BLaER1 (cell line): Measurements from ENCODE around the gene ATP9A.
"Not testable (repeated sequence)": the region's sequence is repeated elsewhere in the genome, so short reads cannot be mapped to it uniquely, and the experiment has no call there.

Experiments
- H3K27ac ChIP-seq: shearing (Covaris generic); formaldehyde crosslinking; 2 replicates; pipeline ENCODE4 v1.8.1; 2022
- H3K27me3 ChIP-seq: shearing (Covaris generic); formaldehyde crosslinking; 2 replicates; pipeline ENCODE4 v1.8.1; 2022
- H3K36me3 ChIP-seq: shearing (Covaris generic); formaldehyde crosslinking; 2 replicates; pipeline ENCODE4 v1.8.1; 2022
- H3K4me1 ChIP-seq: shearing (Covaris generic); formaldehyde crosslinking; 2 replicates; pipeline ENCODE4 v1.8.1; 2022
- H3K4me2 ChIP-seq: shearing (Covaris generic); formaldehyde crosslinking; 2 replicates; pipeline ENCODE4 v1.8.1; 2022
- H3K4me3 ChIP-seq: shearing (Covaris generic); formaldehyde crosslinking; 2 replicates; pipeline ENCODE4 v1.8.1; 2022
- H3K9ac ChIP-seq: shearing (Covaris generic); formaldehyde crosslinking; 2 replicates; pipeline ENCODE4 v1.8.1; 2022
- H3K9me3 ChIP-seq: shearing (Covaris generic); formaldehyde crosslinking; 2 replicates; pipeline ENCODE4 v1.8.1; 2022
- H4K20me1 ChIP-seq: shearing (Covaris generic); formaldehyde crosslinking; 2 replicates; pipeline ENCODE4 v1.8.1; 2022
- Cebpa-rat ChIP-seq: shearing (Covaris generic); IDR thresholded peaks from 2 replicates; pipeline ENCODE4 v1.8.1; 2022

Gene ATP9A

GRCh38 chr20:51696304-51697071 lies 71.7 kb downstream of the ATP9A start:
- Histone ChIP-seq H3K27ac (peak overlapping the region; percentile 87), H3K27me3 (no peaks in the 10 kb centered on the region), H3K36me3 (no peaks in the 10 kb centered on the region), H3K4me1 (peaks cover 73% of the 10 kb centered on the region), H3K4me3 (peak overlapping the region; percentile 64), H3K4me2 (peak overlapping the region; percentile 94), H3K9ac (peak overlapping the region; percentile 82), H3K9me3 (no peaks in the 10 kb centered on the region), H4K20me1 (no peaks in the 10 kb centered on the region)
- no peak for TF ChIP-seq Cebpa-rat

DNA sequence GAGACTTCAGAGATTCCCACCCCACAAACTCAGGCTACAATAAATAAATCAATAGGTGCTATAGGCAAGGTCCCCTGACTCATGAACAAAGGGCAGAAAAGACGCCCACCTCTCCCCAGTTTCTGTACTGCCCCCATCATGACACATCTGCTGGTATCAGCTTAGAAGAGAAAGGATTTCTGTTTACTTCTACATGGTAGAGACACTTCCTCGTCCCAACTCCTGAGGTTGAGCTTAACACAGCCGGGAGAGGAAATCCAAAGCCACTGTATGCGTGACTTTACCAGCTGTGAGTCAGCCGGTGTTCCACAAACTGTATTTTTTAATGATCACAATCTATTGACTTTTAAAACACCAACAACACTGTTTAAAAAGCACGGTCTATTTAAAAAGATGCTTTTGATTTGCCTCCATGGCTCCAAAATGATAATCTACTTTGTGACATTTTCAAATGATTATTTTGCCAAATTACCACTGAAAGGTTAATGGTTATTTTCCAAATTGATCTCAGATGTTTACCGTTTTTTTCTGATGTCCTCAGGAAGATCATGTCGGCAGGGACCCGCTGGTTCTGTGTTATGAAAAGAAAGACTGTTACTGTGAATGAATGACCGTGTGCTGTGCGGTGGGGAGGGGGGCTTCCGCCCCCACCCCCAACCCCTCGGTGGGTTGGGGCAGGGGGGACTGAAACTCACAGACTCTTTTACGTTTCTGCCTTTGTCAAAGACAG lies 72.5 kb downstream of the ATP9A start:
- no peak for TF ChIP-seq Cebpa-rat
- H3K27ac ChIP-seq = peak overlapping the region; percentile 87
- H4K20me1 ChIP-seq = no peaks in the 10 kb centered on the region
- H3K4me2 ChIP-seq = peak overlapping the region; percentile 94
- H3K27me3 ChIP-seq = no peaks in the 10 kb centered on the region
- H3K4me1 ChIP-seq = peaks cover 73% of the 10 kb centered on the region
- 0 out of 2 replicates have a peak, but pooled peaks cover under 1% of the 10 kb centered on the region for H3K36me3 ChIP-seq
- H3K9ac ChIP-seq = peak overlapping the region; percentile 82
- no peaks in the 10 kb centered on the region for H3K9me3 ChIP-seq
- H3K4me3 ChIP-seq = peak overlapping the region; percentile 64

- Histone ChIP-seq H3K4me3 (0 out of 2 replicates have a peak overlapping the region, but pooled peaks have one; percentile 3), H3K27me3 (no peaks in the 10 kb centered on the region), H3K4me1 (peaks cover 61% of the 10 kb centered on the region), H3K9me3 (no peaks in the 10 kb centered on the region), H3K4me2 (peak overlapping the region; percentile 94), H3K9ac (peak overlapping the region; percentile 17; the same call in 1 of the 2 replicates), H3K36me3 (peaks cover 18% of the 10 kb centered on the region; the same call in 1 of the 2 replicates), H3K27ac (peak overlapping the region; percentile 40; the same call in 1 of the 2 replicates), H4K20me1 (no peaks in the 10 kb centered on the region)
- TF ChIP-seq Cebpa-rat = no peak
Measured at GRCh38 chr20:51692806-51693400, 75.3 kb downstream of the ATP9A start.

GRCh38 chr20:51691703-51692102 lies 76.5 kb downstream of the ATP9A start:
- no peaks in the 10 kb centered on the region for H3K27me3 ChIP-seq

DNA sequence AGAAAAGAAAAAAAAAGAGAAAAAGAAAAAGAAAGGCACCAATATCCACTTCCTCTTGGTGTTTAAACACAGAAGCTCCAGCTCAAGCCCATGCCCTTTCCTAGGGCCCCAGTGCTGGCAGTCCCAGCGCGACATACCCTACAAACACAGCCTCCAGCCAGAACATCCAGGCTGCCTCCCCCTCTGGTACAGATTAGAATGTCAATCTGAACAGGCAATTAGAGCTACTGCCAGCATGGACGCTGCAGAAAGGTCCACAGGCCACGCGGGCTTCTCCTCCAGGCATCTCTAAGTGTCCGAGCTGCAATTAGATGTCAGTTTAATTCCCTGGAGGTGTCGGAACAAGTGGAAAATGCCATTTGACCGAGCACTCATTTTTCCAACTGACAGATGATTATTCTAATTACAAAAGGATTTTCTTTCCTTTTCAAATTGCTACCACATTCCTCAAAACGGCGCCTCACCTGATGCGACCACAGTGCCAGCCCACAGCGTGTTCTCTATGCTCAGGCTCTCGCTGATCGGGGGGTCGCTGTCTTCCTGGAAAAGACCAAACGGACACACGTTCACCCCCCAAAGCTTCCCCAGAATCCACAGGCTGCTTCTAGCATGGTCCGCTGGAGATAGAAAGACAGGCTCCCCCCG lies 79.5 kb downstream of the ATP9A start:
- TF ChIP-seq Cebpa-rat = no peak
- Histone ChIP-seq H3K4me1 (peaks cover 33% of the 10 kb centered on the region), H3K27me3 (no peaks in the 10 kb centered on the region), H3K9ac (no peak overlapping the region), H4K20me1 (no peaks in the 10 kb centered on the region), H3K9me3 (no peaks in the 10 kb centered on the region), H3K4me2 (no peak overlapping the region), H3K27ac (no peak overlapping the region), H3K36me3 (peaks cover 26% of the 10 kb centered on the region; the same call in 1 of the 2 replicates), H3K4me3 (no peak overlapping the region)

More at GRCh38 chr20:51691703-51692102, 76.5 kb downstream of the ATP9A start:
- Histone ChIP-seq H3K4me3 (no peak overlapping the region), H3K9ac (no peak overlapping the region), H3K36me3 (peaks cover 26% of the 10 kb centered on the region; the same call in 1 of the 2 replicates), H3K9me3 (no peaks in the 10 kb centered on the region), H3K4me1 (peaks cover 56% of the 10 kb centered on the region), H4K20me1 (no peaks in the 10 kb centered on the region), H3K4me2 (peak overlapping the region; percentile 94; the same call in 1 of the 2 replicates), H3K27ac (no peak overlapping the region)
- TF ChIP-seq Cebpa-rat = no peak

- peaks cover 26% of the 10 kb centered on the region; the same call in 1 of the 2 replicates for H3K36me3 ChIP-seq
- no peak overlapping the region for H3K9ac ChIP-seq
- no peak for TF ChIP-seq Cebpa-rat
- no peaks in the 10 kb centered on the region for H4K20me1 ChIP-seq
- H3K9me3 ChIP-seq = no peaks in the 10 kb centered on the region
- no peaks in the 10 kb centered on the region for H3K27me3 ChIP-seq
- H3K27ac ChIP-seq = no peak overlapping the region
- peaks cover 22% of the 10 kb centered on the region for H3K4me1 ChIP-seq
- H3K4me3 ChIP-seq = no peak overlapping the region
- no peak overlapping the region for H3K4me2 ChIP-seq
Measured at GRCh38 chr20:51687630-51688029, 80.6 kb downstream of the ATP9A start.

GRCh38 chr20:51687108-51687507 lies 81.1 kb downstream of the ATP9A start:
- Histone ChIP-seq H3K9ac (no peak overlapping the region), H3K4me1 (peaks cover 17% of the 10 kb centered on the region), H3K9me3 (no peaks in the 10 kb centered on the region), H3K4me2 (no peak overlapping the region), H3K27ac (no peak overlapping the region), H3K27me3 (no peaks in the 10 kb centered on the region), H3K4me3 (no peak overlapping the region), H3K36me3 (peaks cover 26% of the 10 kb centered on the region; the same call in 1 of the 2 replicates), H4K20me1 (no peaks in the 10 kb centered on the region)
- TF ChIP-seq Cebpa-rat = no peak

DNA sequence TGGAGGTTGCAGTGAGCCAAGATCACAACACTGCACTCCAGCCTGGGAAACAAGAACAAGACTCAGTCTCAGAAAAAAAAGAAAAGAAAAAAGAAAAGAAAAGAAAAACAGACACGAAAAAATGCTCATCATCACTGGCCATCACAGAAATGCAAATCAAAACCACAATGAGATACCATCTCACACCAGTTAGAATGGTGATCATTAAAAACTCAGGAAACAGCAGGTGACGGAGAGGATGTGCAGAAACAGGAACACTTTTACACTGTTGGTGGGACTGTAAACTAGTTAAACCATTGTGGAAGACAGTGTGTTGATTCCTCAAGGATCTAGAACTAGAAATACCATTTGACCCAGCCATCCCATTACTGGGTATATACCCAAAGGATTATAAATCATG lies 82.7 kb downstream of the ATP9A start:
- Histone ChIP-seq H3K4me2 (peak overlapping the region; percentile 22; the same call in 1 of the 2 replicates), H3K4me1 (peaks cover 14% of the 10 kb centered on the region; the same call in 1 of the 2 replicates), H3K36me3 (peaks cover 23% of the 10 kb centered on the region; the same call in 1 of the 2 replicates)
- H3K27me3 ChIP-seq, H3K27ac ChIP-seq, H3K4me3 ChIP-seq, H4K20me1 ChIP-seq, H3K9ac ChIP-seq, H3K9me3 ChIP-seq: not testable (repeated sequence)

DNA sequence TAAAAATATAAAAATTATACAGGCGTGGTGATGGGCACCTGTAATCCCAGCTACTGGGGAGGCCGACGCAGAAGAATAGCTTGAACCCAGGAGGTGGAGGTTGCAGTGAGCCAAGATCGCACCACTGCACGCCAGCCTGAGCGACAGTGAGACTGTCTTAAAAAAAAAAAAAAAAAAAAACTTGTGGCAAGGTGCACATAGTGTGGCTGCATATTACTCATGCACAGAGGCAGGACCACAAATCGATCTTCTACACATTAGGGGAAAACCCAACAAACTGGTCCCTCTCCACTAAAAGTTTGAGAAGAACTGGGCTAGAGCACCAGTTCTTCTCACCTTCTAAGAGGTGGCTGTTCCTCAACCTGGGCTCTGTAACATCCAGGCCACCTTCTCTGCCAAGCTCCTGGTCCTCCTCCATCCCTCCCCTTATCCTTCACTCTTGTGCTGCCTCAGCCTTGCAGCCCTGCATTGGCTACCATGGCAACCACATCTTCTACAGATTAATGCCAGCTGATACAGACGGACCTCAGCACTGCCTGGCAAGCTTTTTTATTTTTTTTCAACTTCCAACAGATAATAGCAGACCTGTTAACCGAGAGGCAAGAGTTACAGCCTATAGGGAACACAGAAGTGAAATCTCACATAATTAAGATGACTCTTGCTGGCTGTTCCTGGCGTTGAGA lies 88.0 kb downstream of the ATP9A start:
- H3K27ac ChIP-seq = no peak overlapping the region
- H3K9me3 ChIP-seq = no peaks in the 10 kb centered on the region
- no peak overlapping the region for H3K4me3 ChIP-seq
- H3K9ac ChIP-seq = no peak overlapping the region
- no peaks in the 10 kb centered on the region for H3K27me3 ChIP-seq
- TF ChIP-seq Cebpa-rat = no peak
- H4K20me1 ChIP-seq = no peaks in the 10 kb centered on the region
- H3K4me2 ChIP-seq = no peak overlapping the region
- peaks cover 13% of the 10 kb centered on the region for H3K36me3 ChIP-seq
- peaks cover 3% of the 10 kb centered on the region; the same call in 1 of the 2 replicates for H3K4me1 ChIP-seq
